Effector memory CD8-positive, alpha-beta T cell (primary cell): ENCODE results near the gene SLC66A2.

ENCODE experiments used
- ATAC-seq: fragments of 150-1000 bp; cut with Tn5 transposase; replicated peaks from 2 replicates; pipeline ENCODE4 v1.10.0; 2021; ENCODE audit warnings: mild to moderate bottlenecking, moderate library complexity
- DNase-seq, 3 experiments: peaks; one replicate each; pipeline ENCODE4 v3.0.0; 2021
- H3K27ac Mint-ChIP-seq, 2 donors: one replicate each; pipeline ENCODE4 v1.8.0; 2022; ENCODE audit warnings: mild to moderate bottlenecking in 2 of 2, mixed read lengths in 2 of 2, moderate library complexity in 2 of 2
- H3K27me3 Mint-ChIP-seq, 2 donors: one replicate each; pipeline ENCODE4 v1.8.0; 2022; ENCODE audit warnings: mixed read lengths in 2 of 2
- H3K36me3 Mint-ChIP-seq: one replicate; pipeline ENCODE4 v1.8.0; 2022; ENCODE audit warnings: mild to moderate bottlenecking, moderate library complexity, mixed read lengths; ENCODE audit not compliant: insufficient read depth
- H3K4me1 Mint-ChIP-seq, 2 donors: one replicate each; pipeline ENCODE4 v1.8.0; 2022; ENCODE audit warnings: low read depth in 2 of 2, mixed read lengths in 2 of 2
- H3K4me3 Mint-ChIP-seq, 2 donors: one replicate each; pipeline ENCODE4 v1.8.0; 2022; ENCODE audit warnings: mild to moderate bottlenecking in 2 of 2, mixed read lengths in 2 of 2, moderate library complexity in 2 of 2
- H3K9me3 Mint-ChIP-seq, 2 donors: one replicate each; pipeline ENCODE4 v1.8.0; 2022; ENCODE audit warnings: mixed read lengths in 2 of 2

The SLC66A2 gene

DNA sequence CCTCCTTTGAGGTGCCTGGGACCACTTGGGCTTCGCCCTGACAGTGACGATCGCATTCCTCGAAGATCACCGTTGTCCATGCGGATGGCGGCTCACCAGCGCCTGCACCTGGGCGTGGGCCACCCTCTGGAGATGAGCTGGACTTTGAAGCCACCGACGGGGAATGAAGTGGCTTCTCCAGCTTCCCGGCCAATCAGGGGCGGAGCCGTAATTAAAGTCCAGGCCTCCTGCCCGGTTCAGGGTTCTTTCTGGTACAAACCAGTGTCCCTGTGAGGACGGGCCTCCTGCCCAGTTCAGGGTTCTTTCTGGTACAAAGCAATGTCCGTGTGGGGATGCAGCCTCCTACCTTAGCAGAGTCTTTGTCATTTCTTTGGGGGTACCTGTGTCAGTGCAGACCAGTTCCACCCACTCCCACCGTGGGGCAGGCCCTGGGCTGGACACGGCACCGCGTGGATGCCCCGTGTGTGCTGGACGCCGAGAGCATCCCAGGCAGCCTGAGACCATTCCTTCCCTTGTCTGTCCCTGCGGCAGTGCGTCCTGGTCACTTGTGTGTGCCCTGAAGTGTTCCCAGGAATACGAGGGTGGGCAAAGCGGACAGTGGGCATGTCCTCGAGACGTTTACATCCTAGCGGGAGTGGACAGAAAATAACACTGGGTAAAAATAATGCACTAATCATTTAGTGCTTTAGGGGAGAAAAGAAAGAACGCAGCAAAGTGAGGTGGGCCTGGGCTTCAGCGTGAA is 98.7 kb downstream of the SLC66A2 start:
- H3K9me3 Mint-ChIP-seq: no peaks in the 10 kb centered on the region
- peaks cover 6% of the 10 kb centered on the region for H3K36me3 Mint-ChIP-seq
- H3K4me3 Mint-ChIP-seq: no peak overlapping the region
- ATAC-seq: no peak
- peaks cover 0 to 2% of the 10 kb centered on the region in 2 donors for H3K4me1 Mint-ChIP-seq
- no peak overlapping the region for H3K27ac Mint-ChIP-seq
- DNase-seq: no peak
- H3K27me3 Mint-ChIP-seq: peaks cover 10 to 26% of the 10 kb centered on the region in 2 donors
